LNCaP clone FGC (cell line): ENCODE measurements around the gene NOTCH2.

Experiments
- DNase-seq: peaks from one replicate; pipeline ENCODE4 v3.0.0-alpha.2; 2011; ENCODE audit warnings: low read depth
- H3K4me3 ChIP-seq: 2 replicates; pipeline ENCODE4 v1.5.1; 2011; ENCODE audit warnings: mild to moderate bottlenecking, low read depth, low read length, control low read depth
- TF ChIP-seq, protein P1 (sequence below): IDR thresholded peaks from 2 replicates; pipeline ENCODE4 v1.5.1; 2012; ENCODE audit warnings: mild to moderate bottlenecking; ENCODE audit not compliant: control insufficient read depth, insufficient read depth; ENCODE audit errors: extremely low read depth

NOTCH2 gene

DNA sequence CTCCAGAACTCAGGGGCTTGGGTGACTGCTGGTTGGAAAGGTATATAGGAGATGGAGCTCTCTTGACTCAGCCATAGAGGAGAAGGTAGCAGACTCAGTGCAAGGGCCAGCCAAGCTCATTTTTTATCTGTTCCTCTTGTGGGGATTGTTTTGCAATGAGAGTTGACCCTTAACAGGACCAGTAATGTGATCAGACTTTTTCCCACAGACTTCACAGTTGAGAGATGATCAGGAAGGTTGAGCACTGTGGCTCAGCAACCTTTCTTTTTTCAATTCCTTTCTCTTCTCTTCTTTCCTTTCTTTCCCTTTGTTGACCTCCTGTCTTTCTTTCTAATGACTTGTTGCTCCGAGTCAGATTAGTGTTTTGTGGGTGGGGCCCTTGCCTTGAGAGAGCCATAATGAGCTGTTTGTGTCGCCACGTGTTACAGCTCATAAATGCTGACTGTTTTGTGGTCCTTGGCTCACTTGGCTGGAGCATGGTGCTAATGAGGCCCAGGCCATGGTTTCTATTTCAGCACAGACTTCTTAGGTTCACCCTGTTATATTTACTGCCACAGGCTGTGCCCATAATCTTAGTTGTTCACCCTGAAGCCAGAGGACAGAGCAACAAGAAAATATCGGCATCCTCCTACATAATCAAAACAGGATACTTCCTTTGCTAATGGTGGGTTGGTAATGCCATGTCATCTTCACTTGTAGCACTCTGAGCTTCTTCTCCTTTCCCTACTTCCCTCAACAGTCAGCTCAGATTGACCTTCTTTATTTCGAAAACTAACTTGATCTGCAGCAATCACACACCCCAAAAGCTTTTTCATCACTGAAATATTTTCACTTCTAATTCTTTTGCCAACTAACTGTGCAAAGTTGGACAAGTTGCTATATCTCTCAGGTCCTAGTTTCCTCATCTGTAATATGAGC is 187.1 kb downstream of the NOTCH2 start:
- no peak for DNase-seq
- TF ChIP-seq, protein P1, sequence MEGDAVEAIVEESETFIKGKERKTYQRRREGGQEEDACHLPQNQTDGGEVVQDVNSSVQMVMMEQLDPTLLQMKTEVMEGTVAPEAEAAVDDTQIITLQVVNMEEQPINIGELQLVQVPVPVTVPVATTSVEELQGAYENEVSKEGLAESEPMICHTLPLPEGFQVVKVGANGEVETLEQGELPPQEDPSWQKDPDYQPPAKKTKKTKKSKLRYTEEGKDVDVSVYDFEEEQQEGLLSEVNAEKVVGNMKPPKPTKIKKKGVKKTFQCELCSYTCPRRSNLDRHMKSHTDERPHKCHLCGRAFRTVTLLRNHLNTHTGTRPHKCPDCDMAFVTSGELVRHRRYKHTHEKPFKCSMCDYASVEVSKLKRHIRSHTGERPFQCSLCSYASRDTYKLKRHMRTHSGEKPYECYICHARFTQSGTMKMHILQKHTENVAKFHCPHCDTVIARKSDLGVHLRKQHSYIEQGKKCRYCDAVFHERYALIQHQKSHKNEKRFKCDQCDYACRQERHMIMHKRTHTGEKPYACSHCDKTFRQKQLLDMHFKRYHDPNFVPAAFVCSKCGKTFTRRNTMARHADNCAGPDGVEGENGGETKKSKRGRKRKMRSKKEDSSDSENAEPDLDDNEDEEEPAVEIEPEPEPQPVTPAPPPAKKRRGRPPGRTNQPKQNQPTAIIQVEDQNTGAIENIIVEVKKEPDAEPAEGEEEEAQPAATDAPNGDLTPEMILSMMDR: no peak
- no peak overlapping the region for H3K4me3 ChIP-seq

DNA sequence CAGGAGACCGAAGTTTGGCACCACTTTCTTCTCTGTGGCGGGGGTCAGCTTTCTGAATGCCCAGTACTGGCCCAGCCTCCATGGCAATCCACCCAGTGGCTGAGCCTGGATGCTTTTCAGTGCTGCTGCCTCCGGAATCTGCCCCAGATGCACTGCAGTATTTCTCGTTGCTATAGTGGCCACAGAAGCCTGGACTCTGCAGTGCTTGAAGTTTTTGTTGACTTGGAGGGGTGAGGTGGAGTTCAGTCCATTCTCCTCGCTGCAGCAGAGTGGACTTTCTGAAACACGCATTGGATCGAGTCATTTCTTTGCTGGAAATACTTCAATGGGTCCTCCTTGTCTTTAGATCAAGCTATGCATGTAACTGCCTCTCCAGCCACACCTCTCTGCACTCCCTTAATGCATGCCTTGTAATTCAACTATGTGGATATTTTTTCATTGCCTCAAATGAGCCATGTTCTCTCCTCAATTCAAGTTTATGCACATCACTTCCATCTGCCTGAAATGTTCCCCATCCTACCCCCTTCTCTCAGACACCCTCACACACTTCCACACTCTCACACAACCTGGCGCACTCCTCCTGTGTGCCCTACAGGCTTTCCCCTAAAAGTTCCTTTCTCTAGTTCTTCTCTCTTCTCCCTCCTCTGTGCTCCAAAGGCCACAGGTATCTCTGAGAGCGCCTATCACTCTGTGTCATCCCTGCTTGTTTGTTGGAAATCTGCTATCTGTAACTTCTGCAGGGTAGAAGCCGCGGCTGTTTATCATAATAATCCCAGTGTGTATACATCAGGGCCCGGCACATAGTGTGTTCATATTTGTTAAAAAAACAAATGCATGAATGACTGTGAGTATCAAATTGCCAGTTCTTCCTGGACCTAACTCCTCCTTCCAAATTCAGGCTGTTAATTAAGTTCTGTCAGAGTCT is 189.7 kb downstream of the NOTCH2 start:
- TF ChIP-seq, protein P1: no peak
- H3K4me3 ChIP-seq: no peak overlapping the region
- DNase-seq: no peak

DNA sequence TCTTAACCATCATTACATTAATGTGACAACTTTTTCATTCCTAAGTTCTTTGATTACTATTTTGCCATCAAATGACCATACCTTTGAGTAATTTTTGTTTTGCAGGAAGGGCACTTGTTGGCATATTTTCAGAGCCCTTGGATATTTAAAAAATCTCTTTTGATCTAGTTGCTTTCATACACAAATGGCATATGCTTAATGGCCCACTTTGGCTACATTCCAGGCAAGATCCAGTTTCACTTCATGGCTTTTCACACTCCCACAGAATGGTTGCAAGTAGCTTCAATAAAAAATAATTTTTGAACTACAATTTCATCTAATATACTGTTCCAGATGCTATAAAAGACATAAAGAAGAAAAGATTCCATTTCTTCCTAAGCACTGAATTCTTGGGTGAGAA is 191.3 kb downstream of the NOTCH2 start:
- TF ChIP-seq, protein P1: no peak
- H3K4me3 ChIP-seq: no peak overlapping the region
- DNase-seq: no peak

DNA sequence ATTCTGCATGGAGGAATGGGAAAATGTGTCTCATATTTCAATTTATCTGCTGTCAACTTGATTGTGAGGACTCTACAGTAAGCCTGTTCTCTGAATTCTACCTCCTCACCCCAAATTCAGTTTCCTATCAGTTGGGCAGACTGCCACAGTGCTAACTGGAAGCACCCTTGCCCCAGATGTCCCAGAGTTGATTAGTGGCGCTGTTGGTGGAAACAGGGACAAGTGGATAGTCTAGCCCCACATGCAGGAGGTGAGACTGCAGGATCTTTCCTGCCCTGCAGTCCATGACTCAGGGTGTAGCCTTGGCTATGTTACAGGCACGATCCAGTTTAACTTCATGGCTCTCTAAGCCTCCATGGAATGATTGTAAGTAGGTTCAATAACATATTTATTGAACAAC is 195.3 kb downstream of the NOTCH2 start:
- TF ChIP-seq, protein P1: no peak
- DNase-seq: no peak
- no peak overlapping the region for H3K4me3 ChIP-seq

DNA sequence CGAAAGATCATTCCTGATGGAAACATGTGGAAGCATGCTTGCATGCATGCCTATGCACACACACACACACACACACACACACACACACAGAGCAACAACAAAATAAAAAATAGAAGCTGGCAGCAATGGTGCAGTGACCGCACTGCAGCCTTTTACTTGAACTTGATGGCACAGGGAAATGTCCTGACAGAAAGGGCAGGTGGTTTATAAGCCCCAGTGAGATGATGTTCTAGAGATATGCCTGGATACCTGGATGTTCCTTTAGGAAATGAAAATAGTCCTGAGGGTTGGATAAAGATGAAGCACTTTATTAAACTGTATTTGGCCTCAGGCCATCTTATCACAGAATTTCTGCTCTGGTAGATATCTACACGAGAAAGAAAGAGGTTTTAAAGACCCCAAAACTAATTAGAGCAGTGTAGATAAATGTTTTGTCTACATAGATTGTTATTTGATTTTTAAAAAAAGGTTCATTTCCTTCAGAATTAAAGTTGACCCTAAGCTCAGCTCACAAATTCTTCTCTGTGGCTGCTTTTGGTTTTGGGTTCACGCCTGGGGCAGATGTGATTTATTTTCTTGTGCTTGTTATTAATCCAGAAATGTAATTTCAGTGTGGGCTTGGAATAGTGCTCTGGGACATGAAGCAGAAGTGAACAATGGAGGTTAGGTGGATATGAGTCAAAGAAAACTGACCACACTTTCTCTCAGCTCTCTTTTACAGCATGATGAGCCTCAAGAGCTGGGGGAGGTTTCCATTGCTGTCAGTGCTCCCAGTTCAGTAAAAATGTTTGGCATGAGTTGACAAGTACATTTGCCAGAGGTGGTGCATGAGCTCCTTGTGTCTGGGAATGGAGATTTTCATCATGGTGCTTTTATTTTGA is 196.1 kb downstream of the NOTCH2 start:
- no peak overlapping the region for H3K4me3 ChIP-seq
- TF ChIP-seq, protein P1: no peak
- DNase-seq: no peak

DNA sequence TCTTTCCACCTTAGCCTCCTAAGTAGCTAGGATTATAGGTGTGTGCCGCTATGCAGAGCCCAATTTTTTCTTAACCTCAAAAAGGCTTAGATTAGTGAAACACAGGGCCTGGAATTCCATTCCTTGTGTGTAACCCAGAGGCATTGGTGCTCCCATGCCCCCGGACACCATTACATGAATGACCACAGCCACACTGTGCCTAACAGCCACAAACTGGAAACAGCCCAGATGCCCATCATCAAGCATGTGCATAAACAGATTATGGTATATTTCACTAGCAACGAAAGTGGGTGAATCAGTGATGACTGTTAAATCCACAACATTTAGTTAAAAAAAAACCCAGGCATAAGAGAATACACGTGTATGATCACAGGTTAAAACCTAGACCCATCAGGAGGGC is 197.6 kb downstream of the NOTCH2 start:
- no peak for DNase-seq
- TF ChIP-seq, protein P1: no peak
- H3K4me3 ChIP-seq: no peak overlapping the region
